ENCODE measurements around the gene PLEKHA3.

PLEKHA3 gene

GRCh38 chr2:178448968-178449661 is 31.1 kb upstream of the PLEKHA3 start:
- H3K79me2 ChIP-seq (ENCODE audit: insufficient read depth, low read length): peaks cover 23% of the 10 kb centered on the region
- H4K20me1 ChIP-seq (ENCODE audit: low read depth, low read length): no peaks in the 10 kb centered on the region
- no peaks in the 10 kb centered on the region for H3K27me3 ChIP-seq (ENCODE audit: low read length)
- H3K36me3 ChIP-seq (ENCODE audit: low read length): peaks cover 16% of the 10 kb centered on the region
- peak overlapping the region; percentile 91 for H3K4me2 ChIP-seq (ENCODE audit: low read depth, low read length, poor library complexity, severe bottlenecking)
- H3K9me2 ChIP-seq (replicated peaks; ENCODE audit: insufficient read depth, low read length): no peaks in the 10 kb centered on the region
- peak overlapping the region; percentile 77 for H3K4me3 ChIP-seq (ENCODE audit: insufficient read depth, low read length, poor library complexity, severe bottlenecking)
- H3F3A ChIP-seq (ENCODE audit: insufficient read depth): peaks cover 20% of the 10 kb centered on the region
- H2AFZ ChIP-seq (ENCODE audit: low read depth, low read length, severe bottlenecking): no peak overlapping the region
- H3K9me3 ChIP-seq (ENCODE audit: insufficient read depth, low read length): no peaks in the 10 kb centered on the region
- TF ChIP-seq CTCF (IDR thresholded peaks at IDR 0.05; ENCODE audit: insufficient read depth, low read length, poor library complexity, severe bottlenecking): no peak
- no peak for TF ChIP-seq EZH2phosphoT487 (conservative IDR thresholded peaks at IDR 0.05; ENCODE audit: low read length)
- H3K9ac ChIP-seq (ENCODE audit: low read length): peak overlapping the region; percentile 74
- H3K27ac ChIP-seq (ENCODE audit: low read depth, low read length): peak overlapping the region; percentile 91

GRCh38 chr2:178449700-178450523 is 30.3 kb upstream of the PLEKHA3 start:
- H3K9me3 ChIP-seq (ENCODE audit: insufficient read depth, low read length): no peaks in the 10 kb centered on the region
- H3K27ac ChIP-seq (ENCODE audit: low read depth, low read length): peak overlapping the region; percentile 91
- no peaks in the 10 kb centered on the region for H3K27me3 ChIP-seq (ENCODE audit: low read length)
- peak overlapping the region; percentile 74 for H3K9ac ChIP-seq (ENCODE audit: low read length)
- TF ChIP-seq EZH2phosphoT487 (conservative IDR thresholded peaks at IDR 0.05; ENCODE audit: low read length) (no peak), CTCF (IDR thresholded peaks at IDR 0.05; ENCODE audit: insufficient read depth, low read length, poor library complexity, severe bottlenecking) (no peak)
- H3F3A ChIP-seq (ENCODE audit: insufficient read depth): peaks cover 20% of the 10 kb centered on the region
- no peaks in the 10 kb centered on the region for H4K20me1 ChIP-seq (ENCODE audit: low read depth, low read length)
- peak overlapping the region; percentile 53 for H2AFZ ChIP-seq (ENCODE audit: low read depth, low read length, severe bottlenecking)
- H3K9me2 ChIP-seq (replicated peaks; ENCODE audit: insufficient read depth, low read length): no peaks in the 10 kb centered on the region
- peak overlapping the region; percentile 91 for H3K4me2 ChIP-seq (ENCODE audit: low read depth, low read length, poor library complexity, severe bottlenecking)
- peaks cover 23% of the 10 kb centered on the region for H3K79me2 ChIP-seq (ENCODE audit: insufficient read depth, low read length)
- peak overlapping the region; percentile 77 for H3K4me3 ChIP-seq (ENCODE audit: insufficient read depth, low read length, poor library complexity, severe bottlenecking)
- H3K36me3 ChIP-seq (ENCODE audit: low read length): peaks cover 14% of the 10 kb centered on the region

GRCh38 chr2:178450524-178450773 is 29.8 kb upstream of the PLEKHA3 start:
- H3K9me2 ChIP-seq (replicated peaks; ENCODE audit: insufficient read depth, low read length): no peaks in the 10 kb centered on the region
- TF ChIP-seq CTCF (IDR thresholded peaks at IDR 0.05; ENCODE audit: insufficient read depth, low read length, poor library complexity, severe bottlenecking) (no peak), EZH2phosphoT487 (conservative IDR thresholded peaks at IDR 0.05; ENCODE audit: low read length) (no peak)
- H3K27ac ChIP-seq (ENCODE audit: low read depth, low read length): peak overlapping the region; percentile 91
- peaks cover 23% of the 10 kb centered on the region for H3K79me2 ChIP-seq (ENCODE audit: insufficient read depth, low read length)
- H3F3A ChIP-seq (ENCODE audit: insufficient read depth): peaks cover 20% of the 10 kb centered on the region
- H2AFZ ChIP-seq (ENCODE audit: low read depth, low read length, severe bottlenecking): peak overlapping the region; percentile 53
- H3K27me3 ChIP-seq (ENCODE audit: low read length): no peaks in the 10 kb centered on the region
- no peaks in the 10 kb centered on the region for H4K20me1 ChIP-seq (ENCODE audit: low read depth, low read length)
- H3K4me2 ChIP-seq (ENCODE audit: low read depth, low read length, poor library complexity, severe bottlenecking): peak overlapping the region; percentile 91
- H3K4me3 ChIP-seq (ENCODE audit: insufficient read depth, low read length, poor library complexity, severe bottlenecking): peak overlapping the region; percentile 77
- H3K9ac ChIP-seq (ENCODE audit: low read length): peak overlapping the region; percentile 74
- H3K9me3 ChIP-seq (ENCODE audit: insufficient read depth, low read length): no peaks in the 10 kb centered on the region
- peaks cover 8% of the 10 kb centered on the region for H3K36me3 ChIP-seq (ENCODE audit: low read length)

Data from SU-DHL-6 (cell line).